K562 (cell line): ENCODE data around the gene AP3S1. TPM values are rescaled to one million over a fixed set of nuclear protein-coding genes. Genes with fewer than 3 reads are reported as not detected.

Experiments
- EP400 ChIP-seq: fragments of 450-650 bp; IDR thresholded peaks from 2 replicates; pipeline ENCODE4 v1.6.1; 2017; ENCODE audit warnings: antibody characterized with exemption, mild to moderate bottlenecking, moderate library complexity
- ETV5 ChIP-seq: sonication (generic); formaldehyde crosslinking; IDR thresholded peaks from 2 replicates; pipeline ENCODE4 v1.4.0; 2020; ENCODE audit warnings: low read depth, mild to moderate bottlenecking, missing genetic modification reagents
- FOSL1 ChIP-seq: fragments of 200-800 bp; sonication (Bioruptor generic); conservative IDR thresholded peaks from 2 replicates; pipeline ENCODE4 v1.6.1; 2016; ENCODE audit warnings: missing genetic modification characterization, missing compliant biosample characterization
- FOXM1 ChIP-seq, 2 experiments: fragments of 450-650 bp in 1 of 2; sonication (generic) in 1 of 2; formaldehyde crosslinking in 1 of 2; IDR thresholded peaks; 2 replicates each; pipeline versions ENCODE4 v1.6.1 to v1.9.0; 2017 to 2022; ENCODE audit warnings: low read depth in 2 of 2, mild to moderate bottlenecking in 2 of 2, missing genetic modification reagents in 1 of 2, moderate library complexity in 1 of 2
- HIVEP1 ChIP-seq: fragments of 250-450 bp; sonication (Bioruptor Pico); IDR thresholded peaks from 2 replicates; pipeline ENCODE4 v1.4.0; 2020; ENCODE audit warnings: mild to moderate bottlenecking
- KLF16 ChIP-seq: IDR thresholded peaks from 2 replicates; pipeline ENCODE4 v1.6.1; 2016; ENCODE audit warnings: antibody characterized with exemption
- MECOM ChIP-seq: fragments of 250-450 bp; sonication (Bioruptor Pico); IDR thresholded peaks from 2 replicates; pipeline ENCODE4 v1.8.0; 2022; ENCODE audit warnings: inconsistent platforms
- NBN ChIP-seq: fragments of 450-650 bp; IDR thresholded peaks from 2 replicates; pipeline ENCODE4 v1.6.1; 2016; ENCODE audit warnings: low read depth, mild to moderate bottlenecking
- NR3C1 ChIP-seq: sonication (generic); formaldehyde crosslinking; IDR thresholded peaks from 2 replicates; pipeline ENCODE4 v1.8.1; 2022; ENCODE audit warnings: missing genetic modification reagents
- PYGO2 ChIP-seq: fragments of 450-650 bp; IDR thresholded peaks from 2 replicates; pipeline ENCODE4 v1.6.1; 2016; ENCODE audit warnings: mild to moderate bottlenecking, missing genetic modification characterization, moderate library complexity, missing compliant biosample characterization
- SAP30 ChIP-seq: fragments of 200-600 bp; sonication (generic); IDR thresholded peaks from 2 replicates; pipeline ENCODE4 v1.6.1; 2012; ENCODE audit warnings: borderline replicate concordance, low read depth, mild to moderate bottlenecking, moderate library complexity, low read length, control low read depth, inconsistent platforms; ENCODE audit not compliant: insufficient read depth, poor library complexity, severe bottlenecking
- SMARCA5 ChIP-seq: fragments of 450-650 bp; IDR thresholded peaks from 2 replicates; pipeline ENCODE4 v1.6.1; 2016
- SMARCC2 ChIP-seq: fragments of 450-650 bp; IDR thresholded peaks from 2 replicates; pipeline ENCODE4 v1.6.1; 2017; ENCODE audit warnings: antibody characterized with exemption, moderate library complexity, mild to moderate bottlenecking, low read depth
- TAL1 ChIP-seq: fragments of 450-650 bp; IDR thresholded peaks from 2 replicates; pipeline ENCODE4 v1.6.1; 2016; ENCODE audit warnings: mild to moderate bottlenecking
- TCF7L2 ChIP-seq: fragments of 150-350 bp; IDR thresholded peaks from 2 replicates; pipeline ENCODE4 v1.6.1; 2016; ENCODE audit warnings: low read depth, mild to moderate bottlenecking, low read length, moderate library complexity
- THRAP3 ChIP-seq: fragments of 450-650 bp; IDR thresholded peaks from 2 replicates; pipeline ENCODE4 v1.6.1; 2016; ENCODE audit warnings: mild to moderate bottlenecking, inconsistent platforms, borderline replicate concordance
- USF1 ChIP-seq: sonication (generic); formaldehyde crosslinking; IDR thresholded peaks from 2 replicates; pipeline ENCODE4 v1.9.0; 2022; ENCODE audit warnings: mild to moderate bottlenecking, missing genetic modification reagents
- ZNF134 ChIP-seq: fragments of 250-450 bp; sonication (Bioruptor Pico); conservative IDR thresholded peaks from 2 replicates; pipeline ENCODE4 v1.4.0; 2020
- ZNF197 ChIP-seq: fragments of 200-800 bp; sonication (Bioruptor generic); IDR thresholded peaks from 2 replicates; pipeline ENCODE4 v1.6.1; 2016; ENCODE audit warnings: low read depth, missing genetic modification characterization, missing compliant biosample characterization
- ZNF324 ChIP-seq: fragments of 250-450 bp; sonication (Bioruptor Pico); IDR thresholded peaks from 2 replicates; pipeline ENCODE4 v1.4.0; 2020; ENCODE audit warnings: mild to moderate bottlenecking
- ZNF354B ChIP-seq: fragments of 250-450 bp; sonication (Bioruptor Pico); IDR thresholded peaks from 2 replicates; pipeline ENCODE4 v1.4.0; 2020
- polyA plus RNA-seq, 8 experiments: library from polyadenylated mRNA; depleted of rRNA in 4 of 8; stranded (reverse) in 5 of 8; unstranded in 3 of 8; fragments of >200 nt; fragmentation: Nextera tagmentation in 2 of 8; fragmentation: Illumina TruSeq in 1 of 8; extraction: Ambion mirVana in 2 of 8; extraction: Trizol in 1 of 8; gene quantifications; 2 replicates each; pipeline versions ENCODE4 v1.2.1 to v1.2.3, GENCODE V29; 2011 to 2014; ENCODE audit warnings: inconsistent platforms in 1 of 8, missing spikeins in 1 of 8
- total RNA-seq, 7 experiments: library from RNA; depleted of rRNA in 6 of 7; stranded (reverse); fragments of >200 nt in 6 of 7; fragmentation: Illumina TruSeq in 2 of 7; extraction: Trizol in 2 of 7; gene quantifications; 2 replicates each; pipeline versions ENCODE4 v1.2.1 to v1.2.3, GENCODE V29; 2011 to 2021; ENCODE audit warnings: low replicate concordance in 1 of 7
- TF ChIP-seq, protein P1 (sequence below): fragments of 250-450 bp; sonication (Bioruptor Pico); IDR thresholded peaks from 2 replicates; pipeline ENCODE4 v1.8.0; 2022; ENCODE audit warnings: moderate library complexity, mild to moderate bottlenecking, inconsistent platforms
- TF ChIP-seq, protein P2 (sequence below): fragments of 250-450 bp; sonication (Bioruptor Pico); IDR thresholded peaks from 2 replicates; pipeline ENCODE4 v1.9.0; 2021; ENCODE audit warnings: mild to moderate bottlenecking
- TF ChIP-seq, protein P3 (sequence below): fragments of 450-650 bp; IDR thresholded peaks from 2 replicates; pipeline ENCODE4 v1.6.1; 2017; ENCODE audit warnings: antibody characterized with exemption
- TF ChIP-seq, protein P4 (sequence below): fragments of 450-650 bp; formaldehyde crosslinking; IDR thresholded peaks from 2 replicates; pipeline ENCODE4 v1.4.0; 2020; ENCODE audit warnings: mild to moderate bottlenecking, moderate library complexity

The AP3S1 gene
- total and polyA plus RNA-seq, 9 of the 15 experiments (the other 6 are each of a cell fraction or from before 2014, with no cell fraction given), result 46.1 to 106 (median 67.3) TPM

GRCh38 chr5:115841382-115842088, at the start of gene AP3S1, which contains the start of gene ATG12 (continued):
- no peak for TF ChIP-seq PYGO2
- TF ChIP-seq, protein P1, sequence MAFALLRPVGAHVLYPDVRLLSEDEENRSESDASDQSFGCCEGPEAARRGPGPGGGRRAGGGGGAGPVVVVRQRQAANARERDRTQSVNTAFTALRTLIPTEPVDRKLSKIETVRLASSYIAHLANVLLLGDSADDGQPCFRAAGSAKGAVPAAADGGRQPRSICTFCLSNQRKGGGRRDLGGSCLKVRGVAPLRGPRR (CRISPR knock-in tag), result no peak
- TF ChIP-seq, protein P2, sequence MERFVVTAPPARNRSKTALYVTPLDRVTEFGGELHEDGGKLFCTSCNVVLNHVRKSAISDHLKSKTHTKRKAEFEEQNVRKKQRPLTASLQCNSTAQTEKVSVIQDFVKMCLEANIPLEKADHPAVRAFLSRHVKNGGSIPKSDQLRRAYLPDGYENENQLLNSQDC (CRISPR knock-in tag), result no peak
- TF ChIP-seq FOXM1 (IDR thresholded peaks at IDR 0.05; ENCODE audit: low read depth), result peak; percentile 80
- TF ChIP-seq FOXM1 (CRISPR knock-in tag; IDR thresholded peaks at IDR 0.05; ENCODE audit: low read depth), result 0 out of 2 replicates have a peak, but pooled peaks have one; percentile 50
- peak; percentile 26; the same call in 1 of the 2 replicates for TF ChIP-seq FOSL1 (tag)
- no peak for TF ChIP-seq SMARCA5
- no peak for TF ChIP-seq ZNF324 (CRISPR knock-in tag)
- no peak for TF ChIP-seq ZNF197 (CRISPR knock-in tag)
- peak; percentile 91; the same call in 1 of the 2 replicates for TF ChIP-seq NBN
- TF ChIP-seq MECOM (CRISPR knock-in tag), result no peak
- no peak for TF ChIP-seq KLF16
- TF ChIP-seq, protein P3, sequence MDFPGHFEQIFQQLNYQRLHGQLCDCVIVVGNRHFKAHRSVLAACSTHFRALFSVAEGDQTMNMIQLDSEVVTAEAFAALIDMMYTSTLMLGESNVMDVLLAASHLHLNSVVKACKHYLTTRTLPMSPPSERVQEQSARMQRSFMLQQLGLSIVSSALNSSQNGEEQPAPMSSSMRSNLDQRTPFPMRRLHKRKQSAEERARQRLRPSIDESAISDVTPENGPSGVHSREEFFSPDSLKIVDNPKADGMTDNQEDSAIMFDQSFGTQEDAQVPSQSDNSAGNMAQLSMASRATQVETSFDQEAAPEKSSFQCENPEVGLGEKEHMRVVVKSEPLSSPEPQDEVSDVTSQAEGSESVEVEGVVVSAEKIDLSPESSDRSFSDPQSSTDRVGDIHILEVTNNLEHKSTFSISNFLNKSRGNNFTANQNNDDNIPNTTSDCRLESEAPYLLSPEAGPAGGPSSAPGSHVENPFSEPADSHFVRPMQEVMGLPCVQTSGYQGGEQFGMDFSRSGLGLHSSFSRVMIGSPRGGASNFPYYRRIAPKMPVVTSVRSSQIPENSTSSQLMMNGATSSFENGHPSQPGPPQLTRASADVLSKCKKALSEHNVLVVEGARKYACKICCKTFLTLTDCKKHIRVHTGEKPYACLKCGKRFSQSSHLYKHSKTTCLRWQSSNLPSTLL, result no peak
- TF ChIP-seq TCF7L2, result peak; percentile 52; the same call in 1 of the 2 replicates
- TF ChIP-seq SAP30, result peak; percentile 46
- no peak for TF ChIP-seq ZNF354B (CRISPR knock-in tag)
- TF ChIP-seq SMARCC2, result no peak
- no peak for TF ChIP-seq THRAP3
- TF ChIP-seq ZNF134 (CRISPR knock-in tag), result no peak
- peak; percentile 97 for TF ChIP-seq EP400
- TF ChIP-seq, protein P4, sequence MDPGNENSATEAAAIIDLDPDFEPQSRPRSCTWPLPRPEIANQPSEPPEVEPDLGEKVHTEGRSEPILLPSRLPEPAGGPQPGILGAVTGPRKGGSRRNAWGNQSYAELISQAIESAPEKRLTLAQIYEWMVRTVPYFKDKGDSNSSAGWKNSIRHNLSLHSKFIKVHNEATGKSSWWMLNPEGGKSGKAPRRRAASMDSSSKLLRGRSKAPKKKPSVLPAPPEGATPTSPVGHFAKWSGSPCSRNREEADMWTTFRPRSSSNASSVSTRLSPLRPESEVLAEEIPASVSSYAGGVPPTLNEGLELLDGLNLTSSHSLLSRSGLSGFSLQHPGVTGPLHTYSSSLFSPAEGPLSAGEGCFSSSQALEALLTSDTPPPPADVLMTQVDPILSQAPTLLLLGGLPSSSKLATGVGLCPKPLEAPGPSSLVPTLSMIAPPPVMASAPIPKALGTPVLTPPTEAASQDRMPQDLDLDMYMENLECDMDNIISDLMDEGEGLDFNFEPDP (CRISPR knock-in tag), result no peak
- peak; percentile 16; the same call in 1 of the 2 replicates for TF ChIP-seq USF1 (CRISPR knock-in tag)
- TF ChIP-seq ETV5, result peak; percentile 88
- no peak for TF ChIP-seq HIVEP1
- no peak; the same call in 1 of the 2 replicates for TF ChIP-seq TAL1
- TF ChIP-seq NR3C1 (CRISPR knock-in tag), result no peak; the same call in 1 of the 2 replicates
